HG02571 (cell line): ENCODE results near the gene KRTAP10-9.
"Not testable (repeated sequence)": the region's sequence is repeated elsewhere in the genome, so short reads cannot be mapped to it uniquely, and the experiment has no call there.

Experiments used
- ATAC-seq: cut with Tn5 transposase; IDR thresholded peaks from one replicate; pipeline ENCODE4 v1.9.1; 2021; ENCODE audit warnings: mild to moderate bottlenecking, moderate library complexity; ENCODE audit not compliant: unreplicated experiment

Gene KRTAP10-9, protein sequence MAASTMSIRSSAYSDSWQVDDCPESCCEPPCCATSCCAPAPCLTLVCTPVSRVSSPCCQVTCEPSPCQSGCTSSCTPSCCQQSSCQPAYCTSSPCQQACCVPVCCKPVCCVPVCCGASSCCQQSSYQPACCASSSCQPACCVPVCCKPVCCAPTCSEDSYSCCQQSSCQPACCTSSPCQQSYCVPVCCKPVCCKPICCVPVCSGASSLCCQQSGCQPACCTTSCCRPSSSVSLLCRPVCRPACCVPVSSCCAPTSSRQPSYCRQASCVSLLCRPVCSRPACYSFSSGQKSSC

GRCh38 chr21:44626673-44627143 is at the start of gene KRTAP10-9:
Gene KRTAP10-9 (plus strand): TSS chr21:44627093. CDS start chr21:44627172, 79 bp downstream.
- no peak for ATAC-seq

GRCh38 chr21:44578371-44579055 is 48.4 kb upstream of the KRTAP10-9 start:
- no peak for ATAC-seq

DNA sequence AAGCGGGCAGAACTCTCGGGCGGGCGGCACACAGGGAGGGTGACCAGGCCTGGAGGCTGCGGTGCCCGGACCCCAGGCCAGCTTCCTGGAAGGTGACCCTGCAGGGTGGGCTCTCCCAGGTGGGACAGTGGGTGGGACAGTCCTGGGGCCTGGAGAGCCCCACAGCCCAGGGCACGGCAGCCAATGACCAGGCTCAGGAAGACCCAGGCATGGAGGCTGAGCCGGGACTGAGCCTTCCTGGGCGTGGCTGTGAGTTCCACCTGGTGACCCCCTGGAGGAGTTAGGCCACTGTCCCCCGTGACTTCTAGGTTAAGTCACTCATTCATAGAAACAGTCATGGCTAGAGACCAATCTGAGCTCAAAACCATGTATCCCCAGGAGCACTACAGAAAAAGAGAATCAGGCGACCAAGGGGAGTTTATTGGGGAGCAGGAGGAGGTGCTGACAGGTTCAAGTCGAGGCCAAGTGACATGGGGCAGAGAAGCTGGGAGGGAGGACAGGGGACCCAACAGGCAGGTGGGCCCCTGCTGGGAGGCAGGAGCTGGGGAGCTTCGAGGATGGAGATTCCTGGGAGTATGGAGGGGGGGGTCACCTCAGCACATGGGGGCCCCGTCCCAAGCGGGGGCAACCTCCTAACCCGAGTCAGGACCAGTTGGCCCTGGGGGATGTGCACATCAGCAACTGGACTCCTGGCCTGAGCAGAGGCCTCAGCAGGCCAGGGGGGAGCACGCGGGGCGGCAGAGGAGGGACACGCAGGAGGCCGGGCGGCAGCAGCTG is 47.6 kb upstream of the KRTAP10-9 start:
- no peak for ATAC-seq

DNA sequence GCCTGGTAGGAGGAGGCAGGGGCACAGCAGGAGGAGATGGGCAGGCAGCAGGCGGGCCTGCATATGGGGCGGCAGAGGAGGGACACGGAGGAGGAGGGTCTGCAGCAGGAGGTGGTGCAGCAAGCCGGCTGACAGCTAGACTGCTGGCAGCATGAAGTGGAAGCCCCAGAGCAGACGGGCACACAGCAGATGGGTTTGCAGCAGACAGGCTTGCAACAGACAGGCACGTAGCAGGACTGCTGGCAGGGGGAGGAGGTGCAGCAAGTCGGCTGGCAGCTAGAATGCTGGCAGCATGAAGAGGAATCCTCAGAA is 47.1 kb upstream of the KRTAP10-9 start:
- no peak for ATAC-seq

DNA sequence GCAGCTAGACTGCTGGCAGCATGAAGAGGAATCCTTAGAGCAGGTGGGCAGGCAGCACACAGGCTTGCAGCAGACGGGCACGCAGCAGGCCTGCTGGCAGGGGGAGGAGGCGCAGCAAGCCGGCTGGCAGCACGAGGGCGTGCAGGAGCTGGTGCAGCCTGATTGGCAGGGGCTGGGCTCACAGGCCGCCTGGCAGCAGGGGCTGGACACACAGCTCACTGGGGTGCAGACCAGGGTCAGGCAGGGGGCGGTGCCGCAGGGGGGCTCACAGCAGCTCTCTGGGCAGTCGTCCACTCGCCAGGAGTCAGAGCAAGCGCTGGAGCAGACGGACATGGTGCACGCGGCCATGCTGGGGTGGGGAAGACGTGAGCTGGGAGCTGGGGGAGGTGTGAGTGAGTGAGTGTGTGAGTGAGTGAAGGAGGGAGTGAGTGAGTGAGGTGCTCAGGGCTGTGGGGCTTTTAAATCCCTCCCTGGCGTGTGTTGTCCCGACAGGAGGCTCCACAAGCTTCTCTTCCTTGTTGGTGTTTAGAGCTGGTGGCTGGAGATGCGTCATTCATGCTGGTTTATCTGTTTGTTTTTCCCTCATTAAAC is 46.6 kb upstream of the KRTAP10-9 start, which contains the start of gene KRTAP10-5:
Gene KRTAP10-5 (minus strand): TSS at position 374 of the 591 bp plus-strand sequence. CDS start 26 bp downstream, at position 348.
- ATAC-seq = not testable (repeated sequence)

DNA sequence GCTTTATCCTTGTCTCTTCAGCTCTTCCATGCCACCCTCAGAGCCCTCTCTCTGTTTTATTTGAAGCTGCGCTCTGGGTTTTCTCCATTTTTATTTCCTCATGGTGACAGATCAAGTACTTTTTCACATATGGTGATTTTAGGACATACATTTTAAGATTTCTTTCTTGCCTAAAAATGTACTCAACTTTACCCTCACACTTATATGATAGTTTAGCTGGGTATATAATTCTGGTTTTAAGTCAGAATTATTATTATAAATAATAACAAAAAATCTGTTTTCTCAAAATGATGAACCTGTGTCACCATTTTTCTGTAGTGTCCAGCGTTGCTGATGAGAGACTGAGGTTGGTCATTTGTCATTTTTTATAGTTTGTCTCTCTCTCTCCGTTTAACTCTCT is 45.7 kb upstream of the KRTAP10-9 start:
- no peak for ATAC-seq

DNA sequence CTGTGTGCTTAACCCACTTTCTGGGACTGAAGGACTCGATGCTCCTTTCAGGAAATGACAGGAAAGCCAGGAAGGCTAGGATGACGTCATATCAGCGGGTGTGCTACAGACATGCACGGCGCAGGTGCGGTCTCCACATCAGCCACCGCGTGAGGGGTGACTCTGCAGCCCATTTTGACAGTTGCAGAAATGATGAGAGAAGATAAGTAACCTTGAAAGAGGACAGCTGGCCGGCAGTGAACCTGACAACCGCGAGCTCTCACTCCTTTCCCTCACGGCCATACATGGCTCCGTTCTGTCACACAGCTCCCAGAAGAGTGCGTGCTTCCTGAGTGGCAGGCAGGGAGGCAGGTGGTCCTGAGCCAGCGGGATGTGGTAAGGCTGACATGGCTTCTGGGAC is 44.8 kb upstream of the KRTAP10-9 start:
- ATAC-seq = no peak

GRCh38 chr21:44583089-44583799 is 43.6 kb upstream of the KRTAP10-9 start:
- ATAC-seq = no peak

DNA sequence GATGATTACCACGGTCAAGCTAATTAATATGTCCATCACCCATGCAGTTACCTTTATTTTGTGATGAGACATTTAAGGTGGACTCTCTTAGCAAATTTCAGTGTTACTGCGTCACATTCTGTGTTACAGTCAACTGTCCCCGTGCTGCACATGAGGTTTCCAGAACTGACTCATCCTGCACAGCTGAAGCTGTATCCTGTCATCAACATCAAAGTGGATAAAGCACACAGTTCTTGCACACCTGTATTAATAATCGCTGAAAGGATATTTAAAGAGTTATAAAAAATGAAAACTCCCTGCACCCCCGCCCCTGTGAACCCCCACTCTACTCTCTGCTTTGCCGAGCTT is 43.1 kb upstream of the KRTAP10-9 start:
- ATAC-seq = no peak

GRCh38 chr21:44585892-44586291 is 41.0 kb upstream of the KRTAP10-9 start:
- ATAC-seq = no peak

DNA sequence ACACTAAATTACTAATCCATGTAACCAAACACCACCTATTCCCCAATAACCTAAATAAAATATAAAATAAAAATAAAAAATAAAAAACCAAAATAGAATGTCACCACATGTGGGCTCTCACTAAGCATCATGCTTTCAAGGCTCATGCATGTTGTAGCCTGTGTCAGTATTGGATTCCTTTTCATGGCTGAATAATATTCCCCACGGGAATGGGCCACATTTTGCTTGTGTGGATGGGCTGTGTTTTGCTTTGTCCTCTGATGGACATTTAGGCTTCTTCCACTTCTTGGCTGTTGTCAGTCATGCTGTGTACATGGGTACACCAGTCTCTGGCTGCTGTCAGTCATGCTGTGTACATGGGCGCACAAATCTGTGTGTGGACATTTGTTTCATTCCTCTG is 37.8 kb upstream of the KRTAP10-9 start:
- ATAC-seq = no peak

GRCh38 chr21:44589586-44590305 is 37.1 kb upstream of the KRTAP10-9 start:
- no peak for ATAC-seq

- ATAC-seq = no peak
These were observed 36.6 kb upstream of the KRTAP10-9 start for GRCh38 chr21:44590311-44590721.

- ATAC-seq = not testable (repeated sequence)
These were observed 35.7 kb upstream of the KRTAP10-9 start for GRCh38 chr21:44590897-44591800.

DNA sequence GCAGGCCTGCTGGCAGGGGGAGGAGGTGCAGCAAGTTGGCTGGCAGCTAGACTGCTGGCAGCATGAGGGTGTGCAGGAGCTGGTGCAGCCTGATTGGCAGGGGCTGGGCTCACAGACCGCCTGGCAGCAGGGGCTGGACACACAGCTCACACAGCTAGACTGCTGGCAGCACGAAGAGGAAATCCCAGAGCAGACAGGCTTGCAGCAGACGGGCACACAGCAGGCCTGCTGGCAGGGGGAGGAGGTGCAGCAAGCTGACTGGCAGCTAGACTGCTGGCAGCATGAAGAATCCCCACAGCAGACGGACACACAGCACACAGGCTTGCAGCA is 35.1 kb upstream of the KRTAP10-9 start:
- not testable (repeated sequence) for ATAC-seq

GRCh38 chr21:44592446-44593311 is 34.2 kb upstream of the KRTAP10-9 start, which contains the start of gene KRTAP10-6:
Gene KRTAP10-6 (minus strand): TSS chr21:44592505. CDS start chr21:44592484, 21 bp downstream.
- ATAC-seq = no peak

- no peak for ATAC-seq
These were observed 33.1 kb upstream of the KRTAP10-9 start for GRCh38 chr21:44593598-44594405.
